ENCODE data around the gene RAD17.
"Not testable (repeated sequence)": the region's sequence is repeated elsewhere in the genome, so short reads cannot be mapped to it uniquely, and the experiment has no call there.

Gene RAD17

GRCh38 chr5:69418554-69418953 is 48.9 kb downstream of the RAD17 start:
- Mint-ChIP-seq H3K27me3 (ENCODE audit: low read depth) (peaks cover 4% of the 10 kb centered on the region), H3K4me1 (ENCODE audit: low read depth) (no peaks in the 10 kb centered on the region), H3K36me3 (ENCODE audit: low read depth) (peaks cover 7% of the 10 kb centered on the region), H3K27ac (no peak overlapping the region), H3K4me3 (no peak overlapping the region), H3K9me3 (no peaks in the 10 kb centered on the region)
- no peak for DNase-seq (ENCODE audit: low spot score)

GRCh38 chr5:69431424-69432303 is 62.0 kb downstream of the RAD17 start:
- H3K9me3 Mint-ChIP-seq, result no peaks in the 10 kb centered on the region
- H3K36me3 Mint-ChIP-seq (ENCODE audit: low read depth), result no peaks in the 10 kb centered on the region
- H3K4me3 Mint-ChIP-seq, result no peak overlapping the region
- H3K27ac Mint-ChIP-seq, result no peak overlapping the region
- DNase-seq (ENCODE audit: low spot score), result no peak
- H3K4me1 Mint-ChIP-seq (ENCODE audit: low read depth), result no peaks in the 10 kb centered on the region
- H3K27me3 Mint-ChIP-seq (ENCODE audit: low read depth), result no peaks in the 10 kb centered on the region

- H3K4me3 Mint-ChIP-seq, result no peak overlapping the region
- H3K4me1 Mint-ChIP-seq (ENCODE audit: low read depth), result no peaks in the 10 kb centered on the region
- no peaks in the 10 kb centered on the region for H3K9me3 Mint-ChIP-seq
Observed at GRCh38 chr5:69432412-69433206, 63.0 kb downstream of the RAD17 start.

GRCh38 chr5:69435276-69435884 is 65.8 kb downstream of the RAD17 start:
- not testable (repeated sequence) for DNase-seq (ENCODE audit: low spot score); H3K27me3 Mint-ChIP-seq (ENCODE audit: low read depth)

More at GRCh38 chr5:69432412-69433206, 63.0 kb downstream of the RAD17 start:
- Mint-ChIP-seq H3K27ac (no peak overlapping the region), H3K27me3 (ENCODE audit: low read depth) (no peaks in the 10 kb centered on the region), H3K36me3 (ENCODE audit: low read depth) (no peaks in the 10 kb centered on the region)
- DNase-seq (ENCODE audit: low spot score), result no peak

DNA sequence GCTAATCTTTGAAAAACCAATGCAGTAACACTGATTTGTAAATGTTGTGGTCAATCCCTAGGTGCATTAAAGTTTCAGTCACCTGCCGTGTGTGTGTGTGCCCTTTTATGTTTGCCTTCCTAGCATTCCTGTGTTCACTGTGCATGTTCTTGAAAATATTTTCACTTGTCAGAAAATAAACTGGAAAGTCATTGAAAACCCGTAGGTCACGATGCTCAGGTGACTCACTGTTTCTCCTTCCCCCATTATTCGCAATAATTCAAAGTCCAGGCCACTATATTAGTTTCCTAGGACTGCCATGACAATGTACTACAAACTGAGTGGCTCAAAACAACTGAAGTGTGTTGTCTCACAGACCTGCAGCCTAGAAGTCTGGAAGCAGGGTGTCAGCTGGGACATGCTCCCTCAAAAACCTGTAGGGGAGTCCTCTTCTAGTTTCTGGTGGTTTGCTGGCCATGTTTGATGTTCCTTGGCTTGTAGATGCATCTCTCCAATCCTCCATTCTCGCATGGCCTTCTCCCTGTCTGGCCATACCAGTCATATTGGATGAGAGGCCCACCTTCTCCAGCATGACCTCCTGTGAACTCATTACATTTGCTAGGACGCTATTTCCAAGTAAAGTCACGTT is 74.6 kb downstream of the RAD17 start:
- Mint-ChIP-seq H3K36me3 (ENCODE audit: low read depth) (no peaks in the 10 kb centered on the region), H3K9me3 (no peaks in the 10 kb centered on the region), H3K4me1 (ENCODE audit: low read depth) (no peaks in the 10 kb centered on the region), H3K4me3 (no peak overlapping the region), H3K27me3 (ENCODE audit: low read depth) (no peaks in the 10 kb centered on the region), H3K27ac (no peak overlapping the region)
- DNase-seq (ENCODE audit: low spot score), result no peak

More at GRCh38 chr5:69435276-69435884, 65.8 kb downstream of the RAD17 start:
- not testable (repeated sequence) for H3K36me3 Mint-ChIP-seq (ENCODE audit: low read depth); H3K4me1 Mint-ChIP-seq (ENCODE audit: low read depth); H3K9me3 Mint-ChIP-seq; H3K27ac Mint-ChIP-seq; H3K4me3 Mint-ChIP-seq

DNA sequence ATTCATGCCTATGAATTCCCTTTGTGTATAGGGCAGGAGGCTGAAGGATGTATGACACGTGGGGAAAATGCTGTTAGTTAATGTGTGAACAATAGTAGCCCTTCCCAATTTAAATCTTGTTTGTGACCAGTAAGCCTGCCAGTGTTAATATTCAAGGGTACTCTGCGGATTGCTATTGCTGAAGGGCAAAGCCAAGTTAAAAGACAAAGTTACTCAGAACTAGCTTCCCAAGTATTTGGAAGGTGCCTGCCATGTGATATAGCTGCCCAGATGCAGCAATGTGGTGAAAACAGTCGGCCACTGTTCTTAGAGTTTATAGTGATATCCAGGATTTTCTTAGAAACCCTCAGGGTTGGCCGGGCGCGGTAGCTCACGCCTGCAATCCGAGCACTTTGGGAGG is 79.9 kb downstream of the RAD17 start:
- Mint-ChIP-seq H3K27ac (no peak overlapping the region), H3K27me3 (ENCODE audit: low read depth) (no peaks in the 10 kb centered on the region), H3K4me1 (ENCODE audit: low read depth) (no peaks in the 10 kb centered on the region), H3K4me3 (no peak overlapping the region), H3K36me3 (ENCODE audit: low read depth) (no peaks in the 10 kb centered on the region), H3K9me3 (no peaks in the 10 kb centered on the region)
- DNase-seq (ENCODE audit: low spot score), result no peak

DNA sequence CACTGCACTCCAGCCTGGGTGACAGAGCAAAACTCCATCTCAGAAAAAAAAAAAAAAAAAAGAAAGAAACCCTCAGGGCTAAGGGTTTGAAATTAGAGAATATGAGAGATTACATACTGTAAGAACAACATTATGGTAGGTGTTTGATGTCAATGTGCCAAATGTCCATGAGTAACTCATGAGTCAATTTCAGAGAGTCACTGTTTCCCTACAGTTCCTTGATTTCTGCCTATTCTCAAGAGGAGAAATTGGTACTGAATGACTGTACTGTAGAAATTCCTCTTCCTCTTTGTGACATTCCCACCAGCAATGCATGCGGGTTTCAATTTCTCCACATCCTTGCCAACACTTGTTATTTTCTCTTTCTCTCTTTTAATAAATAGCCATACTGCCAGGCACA is 80.5 kb downstream of the RAD17 start:
- Mint-ChIP-seq H3K4me3 (no peak overlapping the region), H3K36me3 (ENCODE audit: low read depth) (no peaks in the 10 kb centered on the region), H3K27me3 (ENCODE audit: low read depth) (no peaks in the 10 kb centered on the region), H3K27ac (no peak overlapping the region), H3K9me3 (no peaks in the 10 kb centered on the region), H3K4me1 (ENCODE audit: low read depth) (no peaks in the 10 kb centered on the region)
- no peak for DNase-seq (ENCODE audit: low spot score)

DNA sequence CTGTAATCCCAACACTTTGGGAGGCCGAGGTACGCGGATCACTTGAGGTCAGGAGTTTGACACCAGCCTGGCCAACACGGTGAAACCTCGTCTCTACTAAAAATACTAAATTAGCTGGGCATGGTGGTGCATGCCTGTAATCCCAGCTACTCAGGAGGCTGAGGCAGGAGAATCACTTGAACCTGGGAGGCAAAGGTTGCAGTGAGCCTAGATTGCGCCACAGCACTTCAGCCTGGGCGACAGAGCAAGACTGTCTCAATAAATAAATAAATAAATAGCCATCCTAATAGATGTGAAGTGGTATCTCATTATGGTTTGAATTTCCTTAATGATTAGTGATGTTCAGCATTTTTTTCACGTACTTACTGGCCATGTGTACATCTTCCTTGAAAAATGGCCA is 80.9 kb downstream of the RAD17 start:
- H3K4me3 Mint-ChIP-seq; H3K27ac Mint-ChIP-seq; H3K36me3 Mint-ChIP-seq (ENCODE audit: low read depth); H3K9me3 Mint-ChIP-seq; DNase-seq (ENCODE audit: low spot score); H3K4me1 Mint-ChIP-seq (ENCODE audit: low read depth); H3K27me3 Mint-ChIP-seq (ENCODE audit: low read depth): not testable (repeated sequence)

DNA sequence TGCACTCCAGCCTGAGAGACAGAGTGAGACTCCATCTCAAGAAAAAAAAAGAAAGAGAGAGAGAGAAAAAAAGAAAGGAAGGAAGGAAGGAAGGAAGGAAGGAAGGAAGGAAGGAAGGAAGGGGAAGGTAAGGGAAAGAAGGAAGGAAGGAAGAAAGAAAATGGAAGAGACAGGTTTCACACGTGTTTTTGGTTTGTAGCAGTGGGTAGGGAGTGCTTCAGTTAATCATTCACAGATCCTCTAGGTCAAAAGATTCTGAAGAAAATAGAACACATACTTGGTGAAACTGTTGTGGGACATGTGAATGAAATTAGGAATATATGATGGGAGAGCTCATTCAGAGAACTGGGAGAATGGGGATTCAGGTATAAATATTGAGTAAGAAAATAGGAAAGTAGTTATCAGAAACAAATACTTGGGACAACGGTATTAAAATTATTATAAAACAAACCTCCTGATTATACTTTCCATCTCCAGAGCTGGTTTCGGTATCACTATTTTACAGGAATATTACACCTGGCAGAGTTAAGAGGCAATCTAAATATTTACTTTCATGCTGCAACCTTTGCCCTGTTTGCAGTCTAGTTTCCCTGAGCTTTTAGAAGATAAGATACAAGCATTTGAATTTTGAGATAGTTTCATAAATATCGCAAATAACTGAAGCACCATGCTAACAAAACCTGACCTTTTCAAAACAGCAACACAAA is 82.5 kb downstream of the RAD17 start:
- Mint-ChIP-seq H3K4me3 (no peak overlapping the region), H3K27me3 (ENCODE audit: low read depth) (no peaks in the 10 kb centered on the region), H3K36me3 (ENCODE audit: low read depth) (no peaks in the 10 kb centered on the region), H3K27ac (no peak overlapping the region), H3K9me3 (no peaks in the 10 kb centered on the region), H3K4me1 (ENCODE audit: low read depth) (no peaks in the 10 kb centered on the region)
- no peak for DNase-seq (ENCODE audit: low spot score)

DNA sequence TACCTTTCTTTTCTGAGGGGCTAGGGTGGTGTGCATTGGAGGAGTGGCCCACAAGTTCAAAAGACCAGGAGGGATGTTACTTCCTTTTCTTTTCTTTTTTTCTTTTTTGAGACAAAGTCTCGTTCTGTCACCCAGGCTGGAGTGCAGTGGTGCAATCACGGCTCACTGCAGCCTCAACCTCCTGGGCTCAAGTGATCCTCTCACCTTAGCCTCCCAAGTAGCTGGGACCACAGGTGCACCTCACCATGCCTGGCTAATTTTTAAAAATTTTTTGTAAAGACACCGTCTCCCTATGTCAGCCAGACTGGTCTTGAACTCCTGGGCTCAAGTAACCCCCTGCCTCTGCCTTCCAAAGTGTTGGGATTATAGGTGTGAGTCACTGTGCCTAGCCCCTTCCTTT is 83.9 kb downstream of the RAD17 start:
- H3K27ac Mint-ChIP-seq; DNase-seq (ENCODE audit: low spot score); H3K27me3 Mint-ChIP-seq (ENCODE audit: low read depth); H3K4me1 Mint-ChIP-seq (ENCODE audit: low read depth); H3K36me3 Mint-ChIP-seq (ENCODE audit: low read depth); H3K4me3 Mint-ChIP-seq; H3K9me3 Mint-ChIP-seq: not testable (repeated sequence)

DNA sequence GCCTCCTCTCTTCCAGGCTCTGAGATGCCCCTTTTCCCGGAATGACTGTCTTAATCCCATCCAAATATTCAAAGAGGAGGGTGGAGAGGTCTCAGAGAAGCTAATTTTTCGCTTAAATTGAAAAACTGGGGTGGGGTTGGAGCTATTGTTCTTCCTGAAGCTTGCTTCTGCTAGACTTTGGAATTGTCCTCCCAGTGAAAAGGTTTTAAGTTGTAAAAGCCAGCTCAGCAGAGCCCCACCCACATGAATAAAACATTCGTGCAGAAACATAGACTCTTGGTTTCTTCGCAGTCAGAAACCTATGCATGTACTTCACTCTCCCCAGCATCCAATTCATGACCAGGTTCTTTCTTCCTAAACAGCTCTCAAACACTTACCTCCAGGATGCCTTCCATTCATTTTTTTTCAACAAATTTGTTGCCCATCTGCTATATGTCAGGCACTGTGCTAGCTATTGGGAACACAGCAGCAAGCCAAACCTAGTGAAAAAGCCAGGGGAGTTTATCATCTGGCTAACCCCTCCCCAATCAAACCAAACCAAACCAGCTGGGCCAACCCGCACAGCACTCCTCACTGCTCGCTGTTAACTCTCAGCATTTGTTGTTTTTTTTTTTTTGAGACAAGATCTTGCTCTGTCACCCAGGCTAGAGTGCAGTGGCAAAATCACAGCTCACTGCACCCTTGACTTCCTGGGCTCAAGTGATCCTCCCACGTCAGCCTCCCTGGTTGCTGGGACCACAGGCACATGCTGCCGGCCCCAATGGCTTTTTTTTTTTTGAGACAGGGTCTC is 85.0 kb downstream of the RAD17 start:
- H3K9me3 Mint-ChIP-seq, result no peaks in the 10 kb centered on the region
- H3K27ac Mint-ChIP-seq, result no peak overlapping the region
- no peak for DNase-seq (ENCODE audit: low spot score)
- H3K27me3 Mint-ChIP-seq (ENCODE audit: low read depth), result no peaks in the 10 kb centered on the region
- H3K4me1 Mint-ChIP-seq (ENCODE audit: low read depth), result no peaks in the 10 kb centered on the region
- H3K4me3 Mint-ChIP-seq, result no peak overlapping the region
- no peaks in the 10 kb centered on the region for H3K36me3 Mint-ChIP-seq (ENCODE audit: low read depth)

GRCh38 chr5:69455428-69455988 is 85.9 kb downstream of the RAD17 start:
- not testable (repeated sequence) for H3K27ac Mint-ChIP-seq; H3K9me3 Mint-ChIP-seq; H3K27me3 Mint-ChIP-seq (ENCODE audit: low read depth); H3K4me1 Mint-ChIP-seq (ENCODE audit: low read depth); H3K4me3 Mint-ChIP-seq; DNase-seq (ENCODE audit: low spot score); H3K36me3 Mint-ChIP-seq (ENCODE audit: low read depth)

Data from T-helper 2 cell treated with Interferon-gamma antibody and Interleukin-4, amounts not matched to agents 5 μg/mL and 100 μg/mL, for 36 hours (primary cell).